GM19328 (cell line): ENCODE measurements around the gene NPIPB4.
A peak's percentile ranks its signal among the peaks of the same experiment; 100 is the strongest.
"Not testable (repeated sequence)": the region's sequence is repeated elsewhere in the genome, so short reads cannot be mapped to it uniquely, and the experiment has no call there.

ENCODE experiments used
- ATAC-seq: cut with Tn5 transposase; IDR thresholded peaks from one replicate; pipeline ENCODE4 v1.9.1; 2021; ENCODE audit warnings: mild to moderate bottlenecking, moderate library complexity; ENCODE audit not compliant: unreplicated experiment

NPIPB4 gene

DNA sequence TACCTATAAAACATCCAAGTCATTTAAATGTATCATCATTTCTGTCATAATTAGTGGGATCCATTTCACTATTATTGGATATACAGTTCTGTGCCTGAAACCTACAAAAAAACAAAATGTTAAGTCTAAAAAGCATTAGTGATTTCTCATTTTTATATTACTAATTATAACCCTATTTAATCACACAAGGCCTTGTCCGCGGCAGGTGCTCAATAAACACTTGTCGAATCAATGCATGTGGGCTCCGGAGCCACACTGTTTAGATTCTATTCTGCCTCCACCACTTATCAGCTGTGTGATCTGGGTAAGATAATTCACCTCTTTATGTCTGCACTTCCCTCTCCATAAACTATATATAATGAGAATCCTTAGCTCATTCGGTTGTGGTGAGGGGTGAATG lies at the start of gene NPIPB4:
Gene NPIPB4 (minus strand): TSS at position 101 of the 400 bp plus-strand sequence. CDS start 378 bp downstream, outside the sequence.
- not testable (repeated sequence) for ATAC-seq

- ATAC-seq, result not testable (repeated sequence)
These were observed 41.4 kb upstream of the NPIPB4 start for GRCh38 chr16:21898998-21899397.

DNA sequence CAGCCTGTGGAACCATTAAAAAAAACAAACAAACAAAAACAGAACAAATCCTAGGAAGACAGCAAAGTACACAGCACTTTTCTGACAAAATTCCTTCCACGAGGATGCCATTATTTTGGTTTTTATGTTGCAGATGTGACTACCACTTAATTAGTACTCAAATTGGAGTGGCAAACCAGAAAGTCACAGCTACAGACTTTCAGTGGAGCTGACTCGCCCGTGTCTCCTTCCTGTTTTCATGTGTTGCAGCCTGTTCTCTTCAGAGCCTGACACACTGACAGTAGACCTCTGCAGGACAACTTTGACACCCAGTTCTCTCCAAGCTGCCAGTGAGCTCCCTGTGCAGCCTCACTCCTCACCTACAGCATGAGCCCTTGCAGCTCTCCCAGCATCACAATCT lies 24.4 kb upstream of the NPIPB4 start:
- not testable (repeated sequence) for ATAC-seq

DNA sequence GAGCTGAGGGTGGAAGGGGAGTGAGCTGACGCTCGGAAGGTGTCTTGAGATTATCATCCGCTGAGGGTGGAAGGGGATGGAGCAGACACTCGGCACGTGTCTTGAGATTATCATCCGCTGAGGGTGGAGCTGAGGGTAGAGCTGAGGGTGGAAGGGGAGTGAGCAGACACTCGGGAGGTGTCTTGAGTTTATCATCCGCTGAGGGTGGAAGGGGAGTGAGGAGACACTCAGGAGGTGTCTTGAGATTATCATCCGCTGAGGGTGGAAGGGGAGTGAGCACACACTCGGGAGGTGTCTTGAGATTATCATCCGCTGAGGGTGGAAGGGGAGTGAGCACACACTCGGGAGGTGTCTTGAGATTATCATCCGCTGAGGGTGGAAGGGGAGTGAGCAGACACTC lies 20.4 kb downstream of the NPIPB4 start:
- ATAC-seq, result not testable (repeated sequence)

- ATAC-seq, result not testable (repeated sequence)
These were observed 21.2 kb downstream of the NPIPB4 start for GRCh38 chr16:21836334-21836733.

DNA sequence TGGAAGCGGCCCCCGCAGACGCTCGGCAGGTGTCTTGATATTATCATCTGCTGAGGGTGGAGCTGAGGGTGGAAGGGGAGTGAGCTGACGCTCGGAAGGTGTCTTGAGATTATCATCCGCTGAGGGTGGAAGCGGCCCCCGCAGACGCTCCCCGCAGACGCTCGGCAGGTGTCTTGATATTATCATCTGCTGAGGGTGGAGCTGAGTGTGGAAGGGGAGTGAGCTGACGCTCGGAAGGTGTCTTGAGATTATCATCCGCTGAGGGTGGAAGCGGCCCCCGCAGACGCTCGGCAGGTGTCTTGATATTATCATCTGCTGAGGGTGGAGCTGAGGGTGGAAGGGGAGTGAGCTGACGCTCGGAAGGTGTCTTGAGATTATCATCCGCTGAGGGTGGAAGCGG lies 21.8 kb downstream of the NPIPB4 start:
- not testable (repeated sequence) for ATAC-seq

- not testable (repeated sequence) for ATAC-seq
These were observed 23.3 kb downstream of the NPIPB4 start for GRCh38 chr16:21834211-21834610.

DNA sequence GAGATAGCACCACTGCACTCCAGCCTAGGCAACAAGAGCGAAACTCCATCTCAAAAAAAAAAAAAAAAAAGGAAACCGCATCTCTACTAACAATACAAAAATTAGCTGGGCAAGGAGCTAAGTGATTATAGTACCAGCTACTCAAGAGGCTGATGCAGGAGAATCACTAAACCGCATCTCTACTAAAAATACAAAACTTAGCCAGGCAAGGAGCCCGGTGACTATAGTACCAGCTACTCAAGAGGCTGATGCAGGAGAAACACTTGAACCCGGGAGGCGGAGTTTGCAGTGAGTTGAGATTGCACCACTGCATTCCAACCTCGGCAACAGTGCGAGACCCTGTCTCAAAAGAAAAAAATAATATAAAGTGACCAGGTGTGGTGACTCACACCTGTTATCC lies 27.6 kb downstream of the NPIPB4 start:
- ATAC-seq, result not testable (repeated sequence)

- ATAC-seq, result not testable (repeated sequence)
These were observed 31.4 kb downstream of the NPIPB4 start for GRCh38 chr16:21826067-21826706.

DNA sequence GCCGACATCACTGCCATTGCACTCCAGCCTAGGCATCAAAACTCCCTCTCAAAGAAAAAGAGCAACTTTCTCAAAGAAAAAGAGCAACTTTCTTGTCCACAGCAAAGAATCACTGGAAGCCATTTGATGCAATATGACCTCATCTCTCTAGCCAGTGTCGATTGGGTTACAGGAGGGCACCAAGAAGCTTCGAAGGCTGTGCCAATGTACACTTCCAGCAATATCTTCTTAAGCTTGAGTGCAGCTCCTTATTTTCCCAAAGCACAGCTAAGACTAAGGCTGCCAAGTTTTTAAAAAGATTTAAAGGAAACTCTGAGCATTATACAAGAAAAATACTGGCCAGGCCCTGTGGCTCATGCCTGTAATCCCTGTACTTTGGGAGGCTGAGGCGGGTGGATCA lies 32.0 kb downstream of the NPIPB4 start:
- ATAC-seq, result not testable (repeated sequence)

DNA sequence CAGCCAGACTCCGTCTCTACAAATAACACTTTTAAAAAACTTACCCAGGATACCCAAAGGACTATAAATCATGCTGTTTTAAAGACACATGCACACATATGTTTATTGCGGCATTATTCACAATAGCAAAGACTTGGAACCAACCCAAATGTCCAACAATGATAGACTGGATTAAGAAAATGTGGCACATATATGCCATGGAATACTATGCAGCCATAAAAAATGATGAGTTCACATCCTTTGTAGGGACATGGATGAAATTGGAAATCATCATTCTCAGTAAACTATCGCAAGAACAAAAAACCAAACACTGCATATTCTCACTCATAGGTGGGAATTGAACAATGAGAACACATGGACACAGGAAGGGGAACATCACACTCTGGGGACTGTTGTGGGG lies 34.3 kb downstream of the NPIPB4 start:
- not testable (repeated sequence) for ATAC-seq

DNA sequence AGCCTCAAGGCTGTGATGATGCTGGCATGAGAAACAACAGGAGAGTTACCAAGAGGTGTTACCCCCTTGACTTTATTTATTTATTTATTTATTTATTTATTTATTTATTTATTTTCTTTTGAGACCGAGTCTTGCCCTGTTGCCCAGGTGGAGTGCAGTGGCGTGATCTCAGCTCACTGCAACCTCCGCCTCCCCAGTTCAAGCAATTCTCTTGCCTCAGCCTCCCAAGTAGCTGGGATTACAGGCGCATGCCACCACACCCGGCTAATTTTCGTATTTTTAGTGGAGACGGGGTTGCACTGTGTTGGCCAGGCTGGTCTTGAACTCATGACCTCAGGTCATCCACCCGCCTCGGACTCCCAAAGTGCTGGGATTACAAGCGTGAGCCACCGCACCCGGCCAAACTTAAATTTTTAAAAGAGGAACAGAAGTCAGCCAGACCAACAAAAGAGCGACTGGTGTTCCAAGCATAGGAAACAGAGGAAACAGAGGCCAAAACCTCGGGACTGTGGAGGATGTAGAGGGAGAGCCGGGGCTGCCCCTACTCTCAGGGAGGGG lies 36.6 kb downstream of the NPIPB4 start:
- ATAC-seq, result not testable (repeated sequence)

DNA sequence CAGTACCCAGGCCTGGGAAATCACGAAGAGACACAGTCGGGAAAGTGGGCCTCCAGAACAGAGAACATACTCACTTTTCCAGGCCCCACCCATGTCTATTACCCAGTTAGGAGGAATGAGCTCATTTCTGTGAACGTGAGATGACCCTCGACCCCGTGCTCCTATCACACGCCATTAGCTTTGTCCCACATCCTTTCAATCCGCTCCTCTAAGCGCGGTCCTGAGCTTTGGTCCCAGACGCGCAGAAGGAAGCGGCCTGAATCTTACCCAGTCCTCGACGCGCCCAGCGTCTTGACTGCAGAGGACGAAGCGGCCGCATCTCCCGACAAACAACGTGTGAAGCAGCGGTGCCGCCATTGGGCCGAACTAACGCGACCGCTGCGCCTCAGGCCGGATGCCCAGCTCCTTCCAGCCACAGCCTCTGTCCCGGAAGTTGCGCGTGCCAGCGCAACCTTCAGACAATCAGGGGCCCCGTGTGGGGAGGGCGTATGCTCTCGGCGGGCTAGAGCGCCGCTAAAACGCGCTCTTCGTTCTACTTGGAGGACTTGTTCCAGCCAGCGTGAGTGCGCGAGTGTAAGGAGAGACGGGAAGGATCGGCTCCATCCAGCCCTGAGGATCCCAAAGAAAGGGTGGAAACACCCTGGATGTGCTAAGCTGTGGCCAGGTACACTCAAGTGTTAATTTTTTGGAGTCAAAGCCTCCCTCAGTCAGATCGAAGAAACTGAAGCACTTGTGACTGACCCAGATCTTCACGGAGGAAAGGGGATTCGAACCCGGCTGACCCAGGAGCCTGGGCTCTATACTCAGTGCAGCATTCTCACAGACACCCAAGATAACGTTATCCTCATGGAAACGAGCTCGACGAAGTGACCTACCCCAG lies 37.3 kb downstream of the NPIPB4 start:
- ATAC-seq, result peak; percentile 84

DNA sequence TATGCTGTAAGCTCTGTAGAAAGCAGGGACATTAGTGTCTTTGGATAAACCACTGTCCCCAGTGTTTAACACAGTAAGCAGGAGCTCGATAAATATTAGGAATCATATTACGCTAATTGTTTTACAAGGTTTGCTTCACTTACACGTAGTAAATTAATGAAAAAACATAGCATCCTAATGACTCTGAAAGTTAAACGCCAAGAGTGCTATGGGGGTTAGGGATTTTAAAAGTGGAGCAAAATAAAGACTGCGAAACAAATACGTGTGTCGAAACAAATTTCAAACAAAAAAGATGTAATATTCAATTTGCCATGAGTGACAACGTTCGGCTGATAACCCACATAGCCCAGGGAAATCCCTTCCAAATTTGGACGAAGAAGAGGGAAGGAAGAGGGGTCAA lies 37.9 kb downstream of the NPIPB4 start:
- not testable (repeated sequence) for ATAC-seq

GRCh38 chr16:21817012-21817411 lies 40.5 kb downstream of the NPIPB4 start:
- not testable (repeated sequence) for ATAC-seq

- not testable (repeated sequence) for ATAC-seq
These were observed 41.9 kb downstream of the NPIPB4 start for GRCh38 chr16:21815694-21816093.

- ATAC-seq, result not testable (repeated sequence)
These were observed 55.2 kb downstream of the NPIPB4 start for GRCh38 chr16:21802375-21802663.

- not testable (repeated sequence) for ATAC-seq
These were observed 55.8 kb downstream of the NPIPB4 start for GRCh38 chr16:21801538-21802374.

DNA sequence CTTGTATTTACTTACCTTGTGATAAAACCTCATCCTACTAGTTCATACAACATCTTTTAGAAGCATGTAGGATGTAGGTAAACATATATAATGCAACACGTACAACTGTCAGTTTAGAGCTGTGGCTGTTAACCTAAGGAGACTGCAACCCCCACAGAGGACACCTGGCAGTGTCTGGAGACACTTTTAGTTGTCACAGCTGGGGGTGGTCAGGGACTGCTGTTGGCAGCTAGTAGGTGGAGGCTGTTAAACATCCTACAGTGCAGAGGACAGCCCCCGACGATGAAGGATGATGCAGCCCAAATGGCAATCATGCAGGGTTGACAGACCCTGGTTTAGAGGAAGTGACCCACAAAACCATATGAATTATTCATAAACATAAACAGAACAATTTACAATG lies 59.0 kb downstream of the NPIPB4 start:
- not testable (repeated sequence) for ATAC-seq

- ATAC-seq, result not testable (repeated sequence)
These were observed 64.2 kb downstream of the NPIPB4 start for GRCh38 chr16:21793310-21793709.

- ATAC-seq, result not testable (repeated sequence)
These were observed 67.0 kb downstream of the NPIPB4 start for GRCh38 chr16:21790506-21790905.
